ENCODE results near the gene PCDHGC4.

GRCh38 chr5:141517312-141517711 lies 32.5 kb downstream of the PCDHGC4 start:
- TF ChIP-seq CTCF (IDR thresholded peaks at IDR 0.05; ENCODE audit: extremely low read depth in 1 of 2, insufficient read depth in 1 of 2, low read depth in 1 of 2, low read length in 2 of 2) (no peak), JUN (IDR thresholded peaks at IDR 0.05; ENCODE audit: borderline replicate concordance, insufficient read depth, insufficient read length, low read depth) (no peak), POLR2A (IDR thresholded peaks at IDR 0.05; ENCODE audit: low read depth, low read length) (no peak), POLR2AphosphoS5 (IDR thresholded peaks at IDR 0.05; ENCODE audit: insufficient read depth, low read depth, low read length) (no peak)
